Adipocyte (in vitro differentiated cells): ENCODE measurements around the gene KLK8.

Experiments
- DNase-seq: peaks from one replicate; pipeline ENCODE4 v3.0.0-alpha.2; 2015; ENCODE audit warnings: low read depth
- H3K27me3 ChIP-seq: replicated peaks from 2 replicates; pipeline ENCODE4 v1.7.0; 2013; ENCODE audit warnings: mild to moderate bottlenecking, low read length, moderate library complexity; ENCODE audit not compliant: control insufficient read depth, insufficient read depth
- H3K36me3 ChIP-seq: 2 replicates; pipeline ENCODE4 v1.7.0; 2013; ENCODE audit warnings: low read length, mild to moderate bottlenecking, moderate library complexity; ENCODE audit not compliant: control insufficient read depth, insufficient read depth, severe bottlenecking
- H3K4me1 ChIP-seq: 2 replicates; pipeline ENCODE4 v1.7.0; 2013; ENCODE audit warnings: mild to moderate bottlenecking, low read length, moderate library complexity; ENCODE audit not compliant: control insufficient read depth, insufficient read depth
- H3K4me3 ChIP-seq: 2 replicates; pipeline ENCODE4 v1.7.0; 2013; ENCODE audit warnings: mild to moderate bottlenecking, low read length, moderate library complexity
- H3K9ac ChIP-seq: 2 replicates; pipeline ENCODE4 v1.7.0; 2013; ENCODE audit warnings: mild to moderate bottlenecking, low read length, moderate library complexity
- H3K9me3 ChIP-seq: 2 replicates; pipeline ENCODE4 v1.7.0; 2013; ENCODE audit warnings: mild to moderate bottlenecking, low read length, moderate library complexity; ENCODE audit not compliant: control insufficient read depth

The KLK8 gene

DNA sequence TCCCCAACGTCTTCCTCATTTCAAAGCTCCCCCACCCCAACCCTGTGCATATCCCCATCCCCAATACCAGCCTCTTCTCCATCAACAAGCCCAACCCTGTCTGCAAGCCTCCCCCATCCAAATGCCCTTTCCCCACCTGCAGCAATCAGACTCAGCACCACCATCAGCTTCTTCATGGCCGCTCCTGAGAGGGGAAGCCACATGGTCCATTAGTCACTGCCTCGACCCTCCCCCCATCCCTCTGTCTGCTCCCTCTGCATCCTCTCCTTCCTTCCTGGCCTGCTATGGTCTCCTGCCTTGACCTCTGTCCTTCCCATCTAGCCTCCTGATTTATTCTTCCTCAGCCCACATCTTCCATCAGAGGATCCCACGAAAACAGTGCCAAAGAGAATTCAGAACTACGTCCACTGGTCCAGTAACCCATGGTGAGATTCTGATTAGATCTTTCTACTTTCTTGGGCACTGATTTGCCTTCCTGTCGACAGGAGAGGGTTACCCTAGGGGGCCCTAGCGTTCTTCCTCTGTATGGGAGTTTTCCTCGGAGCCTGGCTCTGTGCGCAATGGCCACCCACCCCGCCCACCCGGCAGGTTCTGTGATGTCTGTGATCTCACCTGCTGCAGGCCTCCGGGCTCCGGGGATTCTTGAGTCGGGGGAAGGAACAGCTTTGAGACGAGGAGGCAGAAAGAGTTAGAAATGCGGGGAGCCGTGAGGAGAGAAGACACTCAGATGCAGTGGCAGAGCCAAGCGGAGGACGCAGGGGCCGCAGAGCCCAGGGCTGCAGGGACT, 33.3 kb downstream of the KLK8 start:
- DNase-seq = no peak
- H3K9me3 ChIP-seq = no peaks in the 10 kb centered on the region
- no peaks in the 10 kb centered on the region for H3K4me1 ChIP-seq
- peaks cover 25% of the 10 kb centered on the region for H3K27me3 ChIP-seq
- no peak overlapping the region for H3K4me3 ChIP-seq
- H3K36me3 ChIP-seq = no peaks in the 10 kb centered on the region
- no peak overlapping the region for H3K9ac ChIP-seq

DNA sequence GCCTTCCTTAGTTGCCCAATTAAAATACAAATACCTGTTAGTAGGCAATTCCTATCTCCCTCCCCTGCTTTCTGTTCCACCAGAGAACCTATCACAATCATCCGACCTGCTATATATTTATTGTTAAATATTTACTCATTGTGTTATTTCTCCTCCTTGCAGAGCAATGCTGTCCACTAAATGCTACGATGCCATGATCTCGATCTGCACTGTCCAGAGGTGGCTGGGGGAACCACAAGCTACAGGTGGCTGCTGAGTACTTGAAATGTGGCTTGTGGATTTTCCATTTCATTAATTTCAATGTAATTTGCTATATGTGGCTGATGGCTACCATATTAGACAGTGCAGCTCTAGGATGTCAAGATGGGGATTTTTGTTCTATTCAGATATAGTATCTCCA, 37.1 kb downstream of the KLK8 start:
- Histone ChIP-seq H3K9me3 (no peaks in the 10 kb centered on the region), H3K27me3 (peaks cover 13% of the 10 kb centered on the region), H3K36me3 (no peaks in the 10 kb centered on the region), H3K4me3 (no peak overlapping the region), H3K4me1 (no peaks in the 10 kb centered on the region), H3K9ac (no peak overlapping the region)
- DNase-seq = no peak

DNA sequence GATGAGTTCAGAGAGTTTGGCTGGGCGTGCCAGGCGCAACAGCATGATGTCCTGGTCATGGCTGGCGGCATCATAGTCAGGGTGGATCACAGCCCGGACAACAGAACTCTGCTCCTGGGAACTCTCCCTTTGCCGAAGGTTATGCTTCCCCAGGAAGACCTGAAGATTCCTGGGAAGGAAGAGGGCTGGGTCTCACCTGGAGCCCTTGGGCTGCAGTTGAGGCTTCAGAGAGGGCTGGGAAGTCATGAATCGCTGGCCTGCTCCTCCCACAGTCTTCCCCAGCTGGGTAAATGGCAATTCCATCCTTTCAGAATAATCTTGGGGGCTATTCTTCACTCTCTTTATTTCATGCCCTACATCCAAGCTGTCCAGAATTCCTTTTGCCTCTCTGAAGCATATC, 38.0 kb downstream of the KLK8 start:
- peaks cover 13% of the 10 kb centered on the region for H3K27me3 ChIP-seq
- H3K4me3 ChIP-seq = no peak overlapping the region
- H3K4me1 ChIP-seq = no peaks in the 10 kb centered on the region
- H3K9ac ChIP-seq = no peak overlapping the region
- no peaks in the 10 kb centered on the region for H3K9me3 ChIP-seq
- no peak for DNase-seq
- H3K36me3 ChIP-seq = no peaks in the 10 kb centered on the region

DNA sequence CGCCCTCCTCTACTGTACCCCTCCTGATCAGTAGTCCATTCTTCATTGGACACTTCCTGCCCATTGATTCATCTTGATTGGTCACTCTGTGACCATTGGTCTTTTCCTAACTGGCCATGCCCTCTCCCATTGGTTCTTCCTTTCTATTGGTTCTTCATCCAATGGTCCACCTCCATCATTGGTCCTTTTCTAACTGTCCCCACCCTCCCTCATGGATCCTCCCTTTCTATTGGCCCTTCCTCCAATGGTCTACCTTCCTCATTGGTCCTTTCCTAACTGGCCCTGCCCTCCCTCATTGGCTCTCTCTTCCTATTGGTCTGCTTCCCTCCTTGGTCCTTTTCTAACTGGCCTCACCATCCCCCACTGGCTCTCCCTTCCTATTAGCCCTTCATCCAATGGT, 39.2 kb downstream of the KLK8 start:
- H3K4me3 ChIP-seq = no peak overlapping the region
- no peak overlapping the region for H3K9ac ChIP-seq
- no peaks in the 10 kb centered on the region for H3K36me3 ChIP-seq
- H3K9me3 ChIP-seq = no peaks in the 10 kb centered on the region
- H3K27me3 ChIP-seq = peaks cover 16% of the 10 kb centered on the region
- H3K4me1 ChIP-seq = no peaks in the 10 kb centered on the region
- DNase-seq = no peak

DNA sequence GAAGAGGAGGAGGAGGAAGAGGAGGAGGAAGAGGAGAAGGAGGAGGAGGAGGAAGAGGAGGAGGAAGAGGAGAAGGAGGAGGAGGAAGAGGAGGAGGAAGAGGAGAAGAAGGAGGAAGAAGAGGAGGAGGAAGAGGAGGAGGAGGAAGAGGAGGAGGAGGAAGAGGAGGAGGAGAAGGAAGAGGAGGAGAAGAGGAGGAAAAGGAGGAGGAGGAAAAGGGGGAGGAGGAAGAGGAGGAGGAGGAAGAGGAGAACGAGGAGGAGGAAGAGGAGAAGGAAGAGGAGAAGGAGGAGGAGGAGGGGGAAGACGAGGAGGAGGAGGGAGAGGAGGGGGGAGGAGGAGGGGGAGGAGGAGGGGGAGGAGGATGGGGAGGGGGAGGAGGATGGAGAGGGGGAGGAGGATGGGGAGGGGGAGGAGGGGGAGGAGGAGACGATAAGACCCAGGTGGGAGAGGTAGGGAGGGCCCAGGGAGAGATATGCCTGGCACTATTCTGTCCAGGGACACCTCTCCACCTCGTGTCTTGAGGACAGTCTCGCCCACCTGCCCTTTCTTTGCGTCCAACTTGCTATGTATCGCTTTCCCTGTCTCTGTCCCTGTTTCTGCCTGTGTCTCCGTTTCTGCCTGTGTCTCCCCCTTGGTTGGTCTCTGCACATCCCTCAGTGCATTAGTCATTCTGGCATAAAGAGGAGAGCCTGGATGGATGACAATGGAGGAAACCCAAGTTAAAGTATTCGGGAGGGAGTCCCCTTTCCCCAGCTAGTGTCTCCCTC, 41.5 kb downstream of the KLK8 start:
- no peak for DNase-seq
- Histone ChIP-seq H3K36me3 (no peaks in the 10 kb centered on the region), H3K4me3 (no peak overlapping the region), H3K9ac (no peak overlapping the region), H3K27me3 (peaks cover 10% of the 10 kb centered on the region), H3K9me3 (no peaks in the 10 kb centered on the region), H3K4me1 (no peaks in the 10 kb centered on the region)

DNA sequence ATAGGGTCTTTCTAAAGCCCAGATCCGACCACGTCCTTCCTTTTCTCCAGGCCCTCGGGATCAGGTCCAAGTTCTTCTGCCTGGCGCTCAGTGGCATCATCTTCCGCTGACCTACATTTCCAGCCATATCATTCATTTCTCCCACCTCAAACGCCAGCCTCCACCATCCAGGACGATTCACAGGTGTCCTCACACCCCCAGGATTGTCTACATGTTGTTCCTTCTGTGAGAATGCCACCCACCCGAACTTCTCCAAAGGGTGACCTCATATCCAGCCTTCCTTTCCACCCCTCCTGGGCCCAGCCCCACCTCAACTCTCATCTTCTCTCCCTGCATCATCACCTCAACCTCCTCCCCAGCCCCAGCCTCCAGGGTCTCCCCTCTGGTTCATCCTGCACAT, 43.8 kb downstream of the KLK8 start:
- no peak overlapping the region for H3K4me3 ChIP-seq

DNA sequence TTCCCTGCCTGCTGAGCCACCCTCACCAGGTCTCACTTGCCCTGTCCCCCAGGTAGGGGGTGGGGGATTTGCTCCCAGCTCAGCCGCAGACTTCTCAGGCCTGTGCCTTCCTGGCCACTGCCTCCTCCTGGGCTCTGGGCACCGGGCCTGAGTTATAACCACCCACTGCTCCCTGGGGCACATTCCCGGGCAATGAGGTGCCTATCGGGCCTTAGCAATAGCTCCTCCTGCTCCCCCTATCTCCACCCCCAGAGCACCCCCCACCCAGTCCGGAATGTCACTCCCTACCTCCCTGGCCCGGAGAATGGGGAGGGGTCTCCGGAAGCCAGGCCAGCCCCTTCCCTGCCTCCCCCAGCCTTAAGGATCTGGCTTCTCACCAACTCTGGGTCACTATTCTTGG, 48.5 kb downstream of the KLK8 start, which contains the start of gene KLK5:
TSS of gene KLK5 (minus strand) at position 129 of the 400 bp plus-strand sequence. CDS start 381 bp downstream, outside the sequence.
- DNase-seq = no peak
- Histone ChIP-seq H3K36me3 (no peaks in the 10 kb centered on the region), H3K9me3 (no peaks in the 10 kb centered on the region), H3K9ac (no peak within 1 kb of the TSS), H3K27me3 (peaks cover 20% of the 10 kb centered on the region), H3K4me1 (no peaks in the 10 kb centered on the region), H3K4me3 (no peak within 1 kb of the TSS)

More for the DNA sequence above, 43.8 kb downstream of the KLK8 start:
- DNase-seq = no peak
- Histone ChIP-seq H3K9ac (no peak overlapping the region), H3K27me3 (peaks cover 21% of the 10 kb centered on the region), H3K4me1 (no peaks in the 10 kb centered on the region), H3K9me3 (no peaks in the 10 kb centered on the region), H3K36me3 (no peaks in the 10 kb centered on the region)

DNA sequence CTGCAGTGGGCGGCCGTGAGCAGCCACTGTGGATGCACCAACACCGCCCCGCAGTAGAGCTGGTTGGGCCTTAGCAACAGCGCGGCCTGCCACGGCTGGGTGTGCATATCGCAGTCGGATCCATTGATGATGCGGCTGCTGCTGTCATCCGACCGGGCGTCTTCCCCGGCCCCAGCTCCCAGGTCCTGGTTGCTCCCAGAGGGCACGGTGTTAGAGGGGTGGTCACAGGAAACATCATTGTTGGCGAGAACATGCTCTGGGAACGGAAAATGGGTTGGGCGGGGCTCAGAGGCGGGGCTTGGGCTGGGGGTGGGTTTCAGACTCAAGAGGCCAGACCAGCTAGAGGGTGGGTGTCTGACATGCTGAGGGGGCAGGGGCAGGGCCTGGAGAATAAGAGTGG, 51.5 kb downstream of the KLK8 start:
- H3K9ac ChIP-seq = no peak overlapping the region
- no peaks in the 10 kb centered on the region for H3K36me3 ChIP-seq
- no peaks in the 10 kb centered on the region for H3K9me3 ChIP-seq
- H3K27me3 ChIP-seq = peaks cover 16% of the 10 kb centered on the region
- no peak for DNase-seq
- H3K4me1 ChIP-seq = no peaks in the 10 kb centered on the region
- no peak overlapping the region for H3K4me3 ChIP-seq

DNA sequence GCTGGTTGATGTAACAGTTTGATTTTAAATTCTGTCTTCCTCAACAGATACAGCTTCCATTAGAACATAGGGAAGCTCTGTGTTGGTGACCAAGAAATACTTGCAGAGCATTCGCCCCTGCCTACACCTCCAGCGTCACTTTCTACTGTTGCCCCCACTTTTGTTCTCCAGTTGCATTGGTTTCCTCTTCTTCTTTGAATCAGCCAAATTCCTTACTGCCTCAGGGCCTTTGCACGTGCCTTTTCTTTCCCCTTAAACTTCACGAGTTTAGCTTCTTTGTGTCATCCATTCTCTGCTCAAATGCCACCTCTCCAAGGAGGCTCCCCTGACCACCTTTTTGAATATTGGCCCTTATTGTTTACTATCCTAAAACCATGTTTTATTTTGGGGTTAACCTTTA, 54.3 kb downstream of the KLK8 start:
- Histone ChIP-seq H3K36me3 (no peaks in the 10 kb centered on the region), H3K4me1 (no peaks in the 10 kb centered on the region), H3K9ac (no peak overlapping the region), H3K27me3 (peaks cover 11% of the 10 kb centered on the region), H3K9me3 (no peaks in the 10 kb centered on the region), H3K4me3 (no peak overlapping the region)
- DNase-seq = no peak
